HS-27A (cell line): Measurements from ENCODE around the gene CAST.

ENCODE experiments used
- DNase-seq: peaks from one replicate; pipeline ENCODE4 v3.0.0-alpha.2; 2012; ENCODE audit warnings: low read depth, missing footprints

Gene CAST

DNA sequence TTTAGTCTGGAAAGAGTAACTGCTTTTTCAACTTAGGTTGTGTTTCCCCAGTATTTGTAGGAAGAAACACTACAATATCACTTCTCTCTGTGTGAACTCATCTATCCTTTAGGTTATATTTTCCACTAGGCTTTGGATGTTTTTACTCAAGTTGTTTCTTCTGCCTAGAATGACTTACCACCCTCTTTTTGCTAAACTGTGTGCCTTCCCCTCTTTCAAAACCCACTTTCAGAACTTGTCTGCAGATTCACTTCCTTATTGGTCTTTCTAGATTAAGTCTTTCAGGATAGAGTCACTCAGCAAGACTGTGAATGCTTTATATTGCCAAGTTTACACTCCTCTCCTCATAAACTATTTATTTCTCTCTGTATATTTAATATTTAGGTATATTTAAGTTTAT, 14.2 kb upstream of the CAST start:
- no peak for DNase-seq

GRCh38 chr5:96648593-96648992, 13.6 kb upstream of the CAST start:
- DNase-seq = no peak

GRCh38 chr5:96649251-96649662, 12.9 kb upstream of the CAST start:
- no peak for DNase-seq

DNA sequence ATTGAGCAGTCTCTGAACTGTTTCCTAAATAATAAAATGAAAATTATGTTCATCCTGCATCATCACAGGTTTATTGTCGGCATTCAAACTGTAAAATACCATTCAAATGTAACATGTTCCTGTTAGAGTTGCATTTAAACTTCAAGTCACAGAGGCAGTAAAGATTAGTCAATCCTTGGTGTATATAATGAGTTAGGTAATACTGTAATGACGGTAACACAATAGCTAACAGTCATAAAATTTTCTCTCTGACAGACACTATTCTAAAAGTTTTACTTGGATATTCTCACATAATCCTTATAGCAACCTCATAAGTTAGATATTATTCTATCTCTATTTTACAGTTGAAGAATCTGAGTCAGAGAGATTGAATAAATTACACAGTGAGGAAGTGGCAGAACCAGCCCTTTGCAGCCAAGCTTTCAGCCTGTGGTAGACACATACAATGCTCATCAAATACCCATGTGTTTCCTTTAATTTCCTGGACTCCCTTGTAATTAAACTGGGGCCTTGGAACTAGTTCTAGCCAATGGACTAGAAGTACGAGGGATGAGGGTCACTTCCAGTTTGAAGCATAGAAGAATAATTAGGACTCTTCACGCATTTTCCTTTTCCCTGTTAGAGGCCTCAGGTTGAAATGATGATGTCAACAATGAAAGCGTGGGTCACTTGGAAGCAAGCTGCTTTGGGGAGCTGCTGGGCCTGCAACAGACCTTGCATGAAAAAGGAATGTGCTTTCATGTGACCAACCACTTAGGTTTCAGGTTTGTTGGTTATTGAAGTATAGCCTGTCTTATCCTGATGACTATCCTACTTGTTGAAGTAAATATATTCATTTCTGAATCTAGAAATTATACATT, 12.3 kb upstream of the CAST start:
- DNase-seq = no peak

GRCh38 chr5:96651047-96651446, 11.1 kb upstream of the CAST start:
- DNase-seq = no peak

DNA sequence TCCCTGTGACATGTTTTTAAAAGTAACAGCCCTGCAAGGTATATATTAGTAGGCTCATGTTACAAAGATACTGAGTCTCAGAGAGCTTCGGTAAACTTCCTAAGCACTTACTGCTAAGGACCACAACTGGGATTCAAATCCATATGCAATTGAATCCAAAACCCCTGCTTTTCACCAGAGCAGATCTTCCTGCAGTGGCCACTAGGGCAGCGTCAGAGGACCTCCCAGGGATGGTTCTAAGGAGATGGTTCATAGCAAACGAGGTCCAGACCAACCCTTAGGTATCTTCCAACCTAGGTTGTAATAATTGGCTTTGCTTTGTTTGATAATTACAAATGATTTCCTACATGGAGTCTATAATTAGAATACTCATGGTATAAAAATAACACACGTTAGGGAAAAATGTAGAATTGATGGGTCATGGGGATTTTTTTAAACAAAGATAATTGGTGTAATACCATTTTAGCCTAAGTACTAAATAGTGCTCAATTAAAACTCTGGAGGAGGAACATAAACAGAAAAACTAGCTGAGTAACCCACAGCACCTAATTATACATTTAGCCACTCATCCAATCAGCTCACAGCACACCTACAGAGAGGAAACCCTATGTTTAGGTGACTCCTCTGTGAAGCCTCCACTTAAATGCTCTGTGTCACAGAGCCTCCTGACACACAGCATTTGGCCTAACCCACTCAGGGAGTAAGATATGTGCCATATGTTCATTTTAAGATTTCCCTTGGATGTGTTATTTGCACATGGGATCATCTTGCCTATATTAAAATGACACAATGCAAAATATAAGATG, 10.0 kb upstream of the CAST start:
- no peak for DNase-seq

DNA sequence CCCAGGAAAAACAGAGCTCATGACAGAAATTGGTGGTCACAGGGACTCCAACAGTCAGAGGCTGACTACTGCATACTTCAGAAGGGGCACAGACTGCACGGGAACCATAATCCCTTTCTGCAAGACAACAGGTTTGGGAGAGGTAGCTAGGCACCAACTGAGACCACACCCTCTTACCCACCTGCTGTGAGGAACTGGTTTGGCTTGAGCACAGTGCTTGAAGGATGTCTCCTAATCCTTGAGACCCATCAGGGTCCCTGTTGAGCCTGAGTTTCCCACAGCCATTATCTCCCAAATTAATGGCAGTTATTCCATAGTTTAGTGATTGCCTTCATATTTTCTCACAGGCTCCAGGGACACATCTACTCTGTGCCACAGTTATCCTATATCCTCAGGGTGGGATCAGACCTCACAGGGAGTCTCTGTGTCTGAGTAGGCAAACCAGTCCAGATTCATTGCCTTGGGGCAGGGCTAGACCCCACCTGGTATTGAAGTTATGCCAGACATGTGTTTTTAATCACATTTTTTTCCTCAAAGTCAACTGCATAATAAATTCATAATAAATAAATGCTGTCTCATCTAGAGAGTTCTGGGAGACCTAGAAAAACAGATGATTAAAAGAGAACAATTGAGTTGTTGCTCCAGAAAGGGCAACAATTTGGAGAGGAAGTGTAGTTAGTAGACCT, 9.3 kb upstream of the CAST start:
- DNase-seq = no peak

GRCh38 chr5:96654209-96654608, 8.0 kb upstream of the CAST start:
- DNase-seq = no peak

GRCh38 chr5:96655085-96655484, 7.1 kb upstream of the CAST start:
- DNase-seq = no peak

DNA sequence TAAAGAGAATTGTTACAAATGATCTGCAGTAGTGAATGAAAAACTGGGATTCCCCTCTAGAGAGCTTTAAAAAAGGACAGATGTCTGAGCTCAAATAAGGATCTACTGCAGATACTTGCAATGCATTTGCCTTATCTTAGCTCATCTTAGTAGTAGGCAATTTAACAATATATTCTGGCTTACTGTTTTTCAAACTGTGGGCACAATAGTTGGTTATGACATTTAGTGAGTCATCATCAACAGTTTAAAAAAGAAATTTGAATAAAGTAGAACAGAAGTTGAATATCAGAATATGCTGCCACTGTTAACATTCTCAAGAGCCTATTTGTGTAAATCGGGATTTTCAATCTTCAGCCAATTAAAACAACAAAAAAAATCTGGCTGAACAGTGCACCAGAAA, 6.7 kb upstream of the CAST start:
- no peak for DNase-seq

- no peak for DNase-seq
Observed at GRCh38 chr5:96657068-96657467, 5.1 kb upstream of the CAST start.

DNA sequence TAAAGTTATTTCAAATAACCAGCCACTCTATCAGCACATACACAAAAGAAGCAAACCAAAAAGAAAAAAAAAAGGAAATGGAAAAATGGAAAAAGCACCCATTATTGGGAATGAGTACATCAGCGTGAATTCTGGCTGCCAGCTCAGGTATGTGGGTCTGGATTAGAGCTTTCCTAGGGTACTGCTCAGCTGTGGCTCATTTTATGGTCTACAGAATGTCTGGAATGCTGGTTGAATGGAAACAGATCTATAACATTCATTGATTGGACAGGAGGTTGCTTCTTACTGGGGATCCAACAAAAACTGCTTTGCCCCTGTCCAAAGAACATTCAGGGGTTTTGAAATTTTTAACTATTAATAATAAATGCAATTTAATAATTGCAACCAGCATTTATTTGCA, 3.9 kb upstream of the CAST start:
- no peak for DNase-seq

GRCh38 chr5:96659170-96659569, 3.0 kb upstream of the CAST start:
- no peak for DNase-seq

DNA sequence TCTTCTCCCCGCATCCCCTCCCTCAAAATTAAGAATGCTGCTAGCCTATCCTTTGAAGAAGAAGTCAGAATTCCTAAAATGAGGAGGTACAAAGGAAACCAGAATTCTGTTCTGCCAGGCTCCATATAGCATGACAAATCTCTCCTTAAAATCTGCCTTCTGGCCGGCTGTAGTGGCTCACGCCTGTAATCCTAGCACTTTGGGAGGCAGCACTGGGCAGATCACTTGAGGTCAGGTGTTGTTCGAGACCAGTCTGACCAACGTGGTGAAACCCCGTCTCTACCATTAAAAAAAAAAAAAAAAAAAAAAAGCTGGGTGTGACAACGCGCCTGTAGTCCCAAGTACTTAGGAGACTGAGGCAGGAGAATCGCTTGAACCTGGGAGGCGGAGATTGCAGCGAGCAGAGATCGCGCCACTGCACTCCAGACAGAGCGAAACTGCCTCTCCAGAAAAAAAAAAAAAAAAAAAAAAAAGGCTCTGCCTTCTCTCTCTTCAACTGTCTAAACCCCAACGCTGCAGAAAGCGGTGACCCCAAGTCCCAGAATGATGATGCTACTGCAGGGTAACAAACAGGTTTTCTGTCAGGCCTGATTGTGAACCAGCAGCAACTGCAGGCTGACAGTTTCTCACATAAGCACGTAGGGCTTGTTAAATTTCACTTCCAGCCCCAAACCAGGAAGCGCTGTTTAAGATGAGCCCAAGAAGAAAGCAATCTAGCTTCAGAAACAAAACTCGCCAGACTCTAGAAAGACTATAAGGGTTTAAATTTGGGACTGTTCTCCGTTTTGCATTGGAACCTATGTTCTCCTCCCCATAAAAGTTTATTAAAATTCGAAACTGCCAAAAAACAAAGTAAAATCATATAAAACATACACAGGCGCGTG, 963 bp upstream of the CAST start:
- DNase-seq = no peak

DNA sequence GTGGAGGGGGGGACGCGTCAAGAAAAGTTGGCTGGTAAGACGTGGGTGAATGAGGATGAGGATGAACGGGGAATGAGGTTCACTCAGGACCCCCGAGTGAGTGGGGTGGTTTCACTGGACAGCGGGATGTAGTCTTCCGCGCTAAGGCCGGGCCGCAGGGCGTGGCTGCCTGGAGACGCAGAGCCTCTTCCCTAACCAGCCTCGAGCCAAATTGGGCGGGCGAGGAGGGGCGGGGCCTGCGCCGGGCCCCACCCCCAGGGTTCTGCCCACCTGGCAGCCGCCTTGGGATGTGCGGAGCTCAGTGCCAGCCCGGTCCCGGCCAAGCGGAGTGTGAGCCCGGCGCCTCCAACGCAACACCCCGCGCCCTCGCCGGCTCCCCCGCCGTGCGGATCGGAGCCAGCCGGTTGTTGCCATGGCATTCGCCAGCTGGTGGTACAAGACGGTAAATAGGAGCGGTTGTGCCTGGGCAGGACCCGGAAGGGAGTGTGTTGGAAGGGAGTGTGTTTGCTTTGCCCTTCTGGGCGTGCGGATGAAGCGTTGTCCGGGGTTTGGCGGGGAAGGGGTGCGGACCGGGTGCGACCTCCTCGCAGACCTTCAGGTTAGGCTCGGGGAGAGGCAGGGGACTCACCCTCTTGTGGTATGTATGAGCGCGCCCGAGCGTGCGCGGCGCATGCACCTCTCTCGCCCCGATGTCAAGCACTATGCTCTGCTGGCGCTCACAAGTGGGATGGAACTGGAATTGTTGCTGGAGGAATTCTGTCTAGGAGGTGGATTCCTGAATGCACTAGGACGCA, 746 bp downstream of the CAST start:
- no peak for DNase-seq

- DNase-seq = no peak
Observed at GRCh38 chr5:96663608-96664007, 1.4 kb downstream of the CAST start.

- no peak for DNase-seq
Observed at GRCh38 chr5:96664669-96665068, 2.5 kb downstream of the CAST start.

DNA sequence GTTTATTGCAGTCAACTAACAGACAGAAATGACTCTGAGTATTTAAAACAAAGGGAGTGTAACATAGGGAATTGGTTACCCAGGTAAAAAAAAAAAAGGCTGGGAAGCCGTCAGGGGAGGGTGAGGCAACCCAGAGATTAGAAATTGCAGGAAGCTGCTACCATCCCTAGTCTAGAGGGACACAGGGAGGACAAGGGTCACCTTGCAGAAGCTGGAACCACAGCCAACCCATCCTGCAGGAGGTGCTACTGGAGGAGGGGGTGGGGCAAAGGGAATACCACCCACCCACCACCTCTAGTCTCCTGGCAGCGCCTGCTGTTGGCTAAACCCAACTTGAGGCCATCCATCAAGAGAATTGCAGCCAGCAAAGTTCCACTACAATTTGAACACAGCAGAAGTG, 6.5 kb downstream of the CAST start:
- DNase-seq = no peak

DNA sequence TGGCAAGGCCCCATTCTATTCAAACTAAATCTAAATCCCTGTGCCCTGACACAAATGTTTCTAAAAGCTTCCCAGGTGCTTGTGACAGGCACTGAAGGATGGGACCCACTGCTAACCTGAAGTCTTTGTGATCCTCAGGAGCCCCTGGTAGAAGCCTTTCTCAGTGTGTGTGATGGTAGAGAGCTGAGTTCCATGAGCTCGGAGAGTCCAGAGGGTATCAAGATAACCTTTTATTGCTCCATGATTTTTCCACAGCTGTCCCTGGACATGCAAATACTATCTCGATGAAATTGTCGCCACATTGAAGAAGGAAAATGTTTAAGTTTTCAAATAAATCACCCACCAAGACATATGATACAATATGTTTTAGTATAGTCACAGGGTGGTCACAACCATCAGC, 7.7 kb downstream of the CAST start:
- no peak for DNase-seq

- no peak for DNase-seq
Observed at GRCh38 chr5:96671441-96671840, 9.3 kb downstream of the CAST start.

DNA sequence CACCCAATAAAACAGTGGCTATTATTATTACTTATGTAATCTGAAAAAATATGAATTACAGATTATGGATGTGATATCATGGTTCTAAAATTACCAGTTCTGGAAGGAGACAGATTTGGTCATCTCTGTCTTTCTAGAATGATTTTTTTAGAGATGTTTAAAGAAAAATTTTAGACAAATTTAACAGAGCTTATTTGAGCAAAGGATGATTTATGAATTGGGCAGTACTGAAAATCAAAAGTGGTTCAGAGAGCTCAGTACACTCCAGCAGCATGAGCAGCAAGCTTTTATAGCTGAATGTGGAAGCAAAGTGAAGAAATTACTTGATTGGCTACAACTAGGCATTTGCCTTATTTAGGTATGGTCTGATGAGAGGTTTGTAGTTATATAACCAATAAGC, 11.0 kb downstream of the CAST start:
- DNase-seq = no peak
